Measurements from ENCODE around the gene KIFAP3.

DNA sequence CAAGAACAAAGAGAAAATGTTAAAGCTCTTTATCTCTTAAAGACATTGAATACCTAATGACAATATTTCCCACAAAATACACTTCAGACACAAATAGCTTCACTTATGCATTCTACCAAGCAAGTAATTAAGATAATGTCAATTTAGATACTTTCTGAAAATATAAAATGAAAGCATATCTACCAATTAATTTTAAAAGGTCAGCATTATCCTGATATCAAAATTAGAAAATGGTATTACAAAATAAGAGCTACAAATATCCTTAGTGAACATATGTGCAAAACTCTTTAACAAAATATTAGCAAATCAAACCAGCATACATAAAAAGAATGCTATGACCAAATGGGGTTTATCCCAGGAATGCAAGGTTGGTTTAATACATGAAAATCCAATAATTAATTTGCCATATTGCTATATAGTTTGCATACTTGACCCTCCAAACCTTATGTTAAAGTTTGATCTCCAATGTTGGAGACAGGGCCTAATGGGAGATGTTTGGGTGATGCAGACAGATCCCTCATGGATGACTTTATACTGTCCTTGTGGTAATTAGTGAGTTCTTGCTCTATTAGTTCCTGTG, 4.2 kb upstream of the KIFAP3 start:
- TF ChIP-seq, protein P1, sequence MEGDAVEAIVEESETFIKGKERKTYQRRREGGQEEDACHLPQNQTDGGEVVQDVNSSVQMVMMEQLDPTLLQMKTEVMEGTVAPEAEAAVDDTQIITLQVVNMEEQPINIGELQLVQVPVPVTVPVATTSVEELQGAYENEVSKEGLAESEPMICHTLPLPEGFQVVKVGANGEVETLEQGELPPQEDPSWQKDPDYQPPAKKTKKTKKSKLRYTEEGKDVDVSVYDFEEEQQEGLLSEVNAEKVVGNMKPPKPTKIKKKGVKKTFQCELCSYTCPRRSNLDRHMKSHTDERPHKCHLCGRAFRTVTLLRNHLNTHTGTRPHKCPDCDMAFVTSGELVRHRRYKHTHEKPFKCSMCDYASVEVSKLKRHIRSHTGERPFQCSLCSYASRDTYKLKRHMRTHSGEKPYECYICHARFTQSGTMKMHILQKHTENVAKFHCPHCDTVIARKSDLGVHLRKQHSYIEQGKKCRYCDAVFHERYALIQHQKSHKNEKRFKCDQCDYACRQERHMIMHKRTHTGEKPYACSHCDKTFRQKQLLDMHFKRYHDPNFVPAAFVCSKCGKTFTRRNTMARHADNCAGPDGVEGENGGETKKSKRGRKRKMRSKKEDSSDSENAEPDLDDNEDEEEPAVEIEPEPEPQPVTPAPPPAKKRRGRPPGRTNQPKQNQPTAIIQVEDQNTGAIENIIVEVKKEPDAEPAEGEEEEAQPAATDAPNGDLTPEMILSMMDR (conservative IDR thresholded peaks at IDR 0.05; ENCODE audit: low read length) = no peak
- no peak for TF ChIP-seq EZH2phosphoT487 (IDR thresholded peaks at IDR 0.05; ENCODE audit: borderline replicate concordance, low read depth, low read length)

Measured in OCI-LY7 (cell line).